Measurements from ENCODE around the gene VEPH1.

The VEPH1 gene

DNA sequence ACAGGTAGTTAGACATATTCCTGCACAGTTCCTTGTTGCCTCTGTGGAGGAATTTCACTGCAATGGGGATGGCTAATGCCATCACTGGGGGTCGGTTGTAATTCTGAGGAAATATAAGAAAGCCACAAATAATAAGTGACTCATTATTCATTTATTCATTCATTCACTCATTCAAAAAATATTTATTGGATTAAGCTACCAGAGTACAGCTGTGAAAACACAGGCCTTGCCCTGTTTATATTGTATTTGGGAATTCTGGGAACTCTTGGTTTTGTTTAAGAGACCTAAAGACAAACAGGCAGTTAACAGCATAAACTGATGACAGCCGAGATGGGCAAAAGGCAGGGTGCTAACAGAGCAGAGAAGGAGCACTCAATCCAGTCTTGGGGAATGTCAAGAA is 43.0 kb downstream of the VEPH1 start:
- peak; percentile 80 for DNase-seq (ENCODE audit: low read depth, low spot score)
- H3K4me3 ChIP-seq (ENCODE audit: low read depth, low read length) = no peak overlapping the region
- in situ Hi-C loops (cut with HindIII; ENCODE audit: low sequenced_read_pairs) = no loop called here
- no peak for TF ChIP-seq CTCF (IDR thresholded peaks at IDR 0.05; ENCODE audit: low read depth, low read length)

- TF ChIP-seq CTCF (IDR thresholded peaks at IDR 0.05; ENCODE audit: low read depth, low read length) = no peak
- in situ Hi-C loops (cut with HindIII; ENCODE audit: low sequenced_read_pairs) = no loop called here
- H3K4me3 ChIP-seq (ENCODE audit: low read depth, low read length) = no peak overlapping the region
- DNase-seq (ENCODE audit: low read depth, low spot score) = no peak
Measured at GRCh38 chr3:157459706-157460105, 43.5 kb downstream of the VEPH1 start.

DNA sequence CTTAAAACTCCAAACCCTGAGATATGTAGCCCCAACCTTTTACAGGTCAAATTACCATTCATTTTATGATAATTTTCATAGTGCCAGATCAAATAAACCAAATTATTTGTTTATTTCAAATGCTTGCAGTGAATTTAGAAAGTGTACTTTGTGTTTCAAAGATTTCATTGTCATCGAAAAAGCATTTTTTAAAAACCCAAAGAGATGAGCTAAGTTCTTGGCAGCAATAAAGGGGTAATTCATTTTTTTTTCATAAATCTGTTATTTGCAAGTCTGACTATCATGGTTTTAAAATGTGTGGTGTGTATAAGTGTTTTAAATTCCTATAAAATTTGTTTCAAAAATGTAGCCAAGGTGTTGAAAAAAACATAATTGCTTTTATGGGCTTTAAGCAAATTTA is 49.4 kb downstream of the VEPH1 start:
- no peak for TF ChIP-seq CTCF (IDR thresholded peaks at IDR 0.05; ENCODE audit: low read depth, low read length)
- no peak overlapping the region for H3K4me3 ChIP-seq (ENCODE audit: low read depth, low read length)
- in situ Hi-C loops (cut with HindIII; ENCODE audit: low sequenced_read_pairs) = no loop called here
- no peak for DNase-seq (ENCODE audit: low read depth, low spot score)

- no peak for TF ChIP-seq CTCF (IDR thresholded peaks at IDR 0.05; ENCODE audit: low read depth, low read length)
- H3K4me3 ChIP-seq (ENCODE audit: low read depth, low read length) = no peak overlapping the region
- DNase-seq (ENCODE audit: low read depth, low spot score) = no peak
- in situ Hi-C loops (cut with HindIII; ENCODE audit: low sequenced_read_pairs) = no loop called here
Measured at GRCh38 chr3:157452097-157452496, 51.1 kb downstream of the VEPH1 start.

DNA sequence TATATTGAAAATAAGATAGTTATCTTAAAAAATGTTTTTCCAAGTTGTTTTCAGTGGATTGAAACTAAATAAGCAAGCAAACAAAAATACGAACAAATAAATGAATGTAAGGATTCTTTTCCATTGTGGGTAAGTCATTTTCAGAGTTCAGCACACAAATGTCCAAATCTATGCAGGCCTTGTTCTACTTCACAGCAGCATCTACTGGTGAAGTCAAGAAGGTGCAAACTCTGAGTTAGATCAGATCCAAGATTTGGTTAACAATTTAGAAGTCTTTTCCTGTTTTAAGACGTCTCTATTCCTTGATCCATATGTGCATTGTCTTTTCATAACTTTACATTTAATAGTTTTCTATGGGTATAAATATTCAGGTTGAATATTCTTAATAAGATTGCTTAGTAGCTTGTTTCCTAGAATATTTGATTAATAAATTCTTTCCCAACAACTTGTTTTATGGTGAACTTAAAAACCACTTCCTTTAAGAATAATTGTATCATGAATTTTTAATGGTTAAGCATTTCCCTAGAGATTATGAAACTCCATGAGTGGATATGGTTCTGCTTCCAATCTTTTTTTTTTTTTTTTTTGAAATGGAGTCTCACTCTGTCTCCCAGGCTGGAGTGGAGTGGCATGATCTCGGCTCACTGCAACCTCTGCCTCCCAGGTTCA is 56.1 kb downstream of the VEPH1 start:
- peak; percentile 64 for DNase-seq (ENCODE audit: low read depth, low spot score)
- no peak overlapping the region for H3K4me3 ChIP-seq (ENCODE audit: low read depth, low read length)
- peak; percentile 87 for TF ChIP-seq CTCF (IDR thresholded peaks at IDR 0.05; ENCODE audit: low read depth, low read length)
- in situ Hi-C loops (cut with HindIII; ENCODE audit: low sequenced_read_pairs) = no loop called here

- H3K4me3 ChIP-seq (ENCODE audit: low read depth, low read length) = no peak overlapping the region
- DNase-seq (ENCODE audit: low read depth, low spot score) = no peak
- in situ Hi-C loops (cut with HindIII; ENCODE audit: low sequenced_read_pairs) = no loop called here
- TF ChIP-seq CTCF (IDR thresholded peaks at IDR 0.05; ENCODE audit: low read depth, low read length) = no peak
Measured at GRCh38 chr3:157445857-157446256, 57.4 kb downstream of the VEPH1 start.

Data from astrocyte of the spinal cord (primary cell).